K562 (cell line): ENCODE data around the gene SMCO3. TPM values are rescaled to one million over a fixed set of nuclear protein-coding genes. Genes with fewer than 3 reads are reported as not detected.

Source experiments
- ATAC-seq: fragments of 200-7000 bp; cut with Tn5 transposase; 3 replicates; pipeline ENCODE4 v1.9.1; 2020; ENCODE audit warnings: moderate library complexity
- BruUV-seq: library from RNA; stranded (reverse); fragments of 400-500 nt; replicated peaks from 2 replicates; lab custom pipeline; 2021; lab: Mats Ljungman, UMichigan
- CTCF ChIA-PET: fragments of 300-600 bp; formaldehyde crosslinking; extraction: SDS; loops from one replicate; lab custom pipeline; 2021; ENCODE audit warnings: low intra/inter-chr PET ratio; lab: Yijun Ruan, JAX
- POLR2A ChIA-PET: fragments of 300-600, 350-650 bp; sonication (Branson Sonifier 250); formaldehyde crosslinking; extraction: SDS; loops from one replicate; lab custom pipeline; 2021; ENCODE audit warnings: antibody characterized with exemption, inconsistent platforms; lab: Yijun Ruan, JAX
- DNase-seq, 4 experiments: peaks; one replicate each; pipeline versions ENCODE4 v3.0.0 to v3.0.0-alpha.2; 2011 to 2018; ENCODE audit warnings: low spot score in 3 of 4, mixed read lengths in 3 of 4; ENCODE audit errors: extremely low read depth in 1 of 4
- FAIRE-seq: peaks from 2 replicates; lab custom pipeline; 2011; peaks lifted over from hg19 to GRCh38; lab: Jason Lieb, UNC
- H2AFZ ChIP-seq: 2 replicates; pipeline ENCODE4 v1.6.0; 2011; ENCODE audit warnings: low read depth, low read length, control low read depth, inconsistent platforms
- H3K27ac ChIP-seq: fragments of 200-600 bp; 3 replicates; pipeline ENCODE4 v1.8.0; 2011; ENCODE audit warnings: low read depth, mild to moderate bottlenecking, control low read depth, inconsistent platforms, low read length, moderate library complexity, mixed read lengths; ENCODE audit errors: extremely low read depth
- H3K27me3 ChIP-seq, 2 experiments: fragments of 300-600 bp in 1 of 2; 2 replicates in 1 of 2; 3 replicates in 1 of 2; pipeline versions ENCODE4 v1.6.0 to v1.8.0; 2011; ENCODE audit warnings: inconsistent platforms in 2 of 2, low read length in 2 of 2, mild to moderate bottlenecking in 1 of 2, mixed read lengths in 1 of 2, moderate library complexity in 1 of 2; ENCODE audit not compliant: control insufficient read depth in 2 of 2, insufficient read depth in 2 of 2
- H3K36me3 ChIP-seq: fragments of 300-600 bp; 3 replicates; pipeline ENCODE4 v1.8.0; 2011; ENCODE audit warnings: mild to moderate bottlenecking, low read length, inconsistent platforms; ENCODE audit not compliant: control insufficient read depth, insufficient read depth
- H3K4me1 ChIP-seq, 2 experiments: fragments of 200-600 bp in 1 of 2; replicated peaks in 1 of 2; 2 replicates in 1 of 2; 3 replicates in 1 of 2; pipeline versions ENCODE4 v1.5.1 to v1.8.0; 2011; ENCODE audit warnings: inconsistent platforms in 2 of 2, low read length in 2 of 2, mild to moderate bottlenecking in 1 of 2, mixed read lengths in 1 of 2, moderate library complexity in 1 of 2; ENCODE audit not compliant: control insufficient read depth in 2 of 2, insufficient read depth in 2 of 2
- H3K4me2 ChIP-seq: 2 replicates; pipeline ENCODE4 v1.6.1; 2011; ENCODE audit warnings: low read length, control low read depth, inconsistent platforms, mixed read lengths; ENCODE audit not compliant: insufficient read depth
- H3K4me3 ChIP-seq: fragments of 200-600 bp; sonication (generic), shearing (Covaris generic); 2 replicates; pipeline ENCODE4 v1.5.1; 2016; ENCODE audit warnings: control low read depth, inconsistent platforms
- H3K79me2 ChIP-seq: fragments of 200-600 bp; 3 replicates; pipeline ENCODE4 v1.8.0; 2011; ENCODE audit warnings: low read length, inconsistent platforms; ENCODE audit not compliant: control insufficient read depth, insufficient read depth
- H3K9ac ChIP-seq, 2 experiments: 2 replicates each; pipeline versions ENCODE4 v1.6.0 to v1.6.1; 2011; ENCODE audit warnings: low read depth in 2 of 2, low read length in 2 of 2, control low read depth in 1 of 2, inconsistent platforms in 1 of 2, mild to moderate bottlenecking in 1 of 2, mixed read lengths in 1 of 2; ENCODE audit not compliant: insufficient read depth in 1 of 2
- H3K9me1 ChIP-seq: one replicate; pipeline ENCODE4 v1.6.0; 2011; ENCODE audit warnings: inconsistent platforms, mild to moderate bottlenecking, low read length, moderate library complexity; ENCODE audit not compliant: control insufficient read depth, insufficient read depth
- H3K9me3 ChIP-seq: replicated peaks from 2 replicates; pipeline ENCODE4 v1.5.1; 2011; ENCODE audit warnings: low read depth, low read length, inconsistent platforms; ENCODE audit not compliant: control insufficient read depth, insufficient read depth
- H4K20me1 ChIP-seq: replicated peaks from 2 replicates; pipeline ENCODE4 v1.6.1; 2011; ENCODE audit warnings: low read length, inconsistent platforms, mixed read lengths; ENCODE audit not compliant: control insufficient read depth, insufficient read depth
- EWSR1 ChIP-seq: fragments of 450-650 bp; IDR thresholded peaks from 2 replicates; pipeline ENCODE4 v1.6.1; 2018; ENCODE audit warnings: borderline replicate concordance, mild to moderate bottlenecking, low read depth, moderate library complexity; ENCODE audit not compliant: partially characterized antibody
- KAT7 ChIP-seq: sonication (generic); formaldehyde crosslinking; IDR thresholded peaks from 2 replicates; pipeline ENCODE4 v1.8.0; 2022; ENCODE audit warnings: missing genetic modification reagents, mild to moderate bottlenecking, borderline replicate concordance
- MAFG ChIP-seq: fragments of 450-650 bp; conservative IDR thresholded peaks from 2 replicates; pipeline ENCODE4 v1.6.1; 2016; ENCODE audit warnings: missing genetic modification characterization, missing compliant biosample characterization
- STAT5B ChIP-seq: fragments of 250-450 bp; sonication (Bioruptor Pico); IDR thresholded peaks from 2 replicates; pipeline ENCODE4 v1.8.0; 2021; ENCODE audit warnings: mild to moderate bottlenecking, inconsistent platforms
- ZNF12 ChIP-seq: sonication (generic); formaldehyde crosslinking; IDR thresholded peaks from 2 replicates; pipeline ENCODE4 v1.4.0; 2020; ENCODE audit warnings: mild to moderate bottlenecking, missing genetic modification reagents
- ZNF696 ChIP-seq: fragments of 250-450 bp; sonication (Bioruptor Pico); conservative IDR thresholded peaks from 2 replicates; pipeline ENCODE4 v1.4.0; 2020; ENCODE audit warnings: mild to moderate bottlenecking, moderate library complexity
- WGBS: fragments of 100-300 bp; shearing (Covaris generic); methylation state at CpG from one replicate; pipeline ENCODE4 v1.1.6; 2016; ENCODE audit warnings: low coverage, mixed read lengths; ENCODE audit not compliant: insufficient coverage; ENCODE audit errors: missing lambda C conversion rate; 5-methylcytosine and 5-hydroxymethylcytosine counted together
- in situ Hi-C: fragments of 300-500 bp; cut with MboI; formaldehyde crosslinking; loops from 4 replicates; pipeline ENCODE4 v1.15.0; 2018; ENCODE audit warnings: inconsistent platforms, mixed read lengths
- intact Hi-C: fragments of 100-400 bp; cut with micrococcal nuclease; formaldehyde crosslinking; loops from 2 replicates; pipeline ENCODE4 v1.14.2; 2022
- polyA plus RNA-seq, 8 experiments: library from polyadenylated mRNA; depleted of rRNA in 4 of 8; stranded (reverse) in 5 of 8; unstranded in 3 of 8; fragments of >200 nt; fragmentation: Nextera tagmentation in 2 of 8; fragmentation: Illumina TruSeq in 1 of 8; extraction: Ambion mirVana in 2 of 8; extraction: Trizol in 1 of 8; gene quantifications; 2 replicates each; pipeline versions ENCODE4 v1.2.1 to v1.2.3, GENCODE V29; 2011 to 2014; ENCODE audit warnings: inconsistent platforms in 1 of 8, missing spikeins in 1 of 8
- total RNA-seq, 7 experiments: library from RNA; depleted of rRNA in 6 of 7; stranded (reverse); fragments of >200 nt in 6 of 7; fragmentation: Illumina TruSeq in 2 of 7; extraction: Trizol in 2 of 7; gene quantifications; 2 replicates each; pipeline versions ENCODE4 v1.2.1 to v1.2.3, GENCODE V29; 2011 to 2021; ENCODE audit warnings: low replicate concordance in 1 of 7
- TF ChIP-seq, protein P1 (sequence below): fragments of 450-650 bp; IDR thresholded peaks from 2 replicates; pipeline ENCODE4 v1.6.1; 2016; ENCODE audit warnings: missing biosample characterization, missing genetic modification characterization
- TF ChIP-seq, protein P2 (sequence below), 2 experiments: fragments of 150-350 bp in 1 of 2; IDR thresholded peaks; 2 replicates each; pipeline ENCODE4 v1.6.1; 2012 to 2016; ENCODE audit warnings: low read depth in 2 of 2, low read length in 2 of 2, mild to moderate bottlenecking in 1 of 2, moderate library complexity in 1 of 2

SMCO3 gene
- total and polyA plus RNA-seq, 9 of the 15 experiments (the other 6 are each of a cell fraction or from before 2014, with no cell fraction given), result 0.10 to 0.14 TPM; not detected in 7

DNA sequence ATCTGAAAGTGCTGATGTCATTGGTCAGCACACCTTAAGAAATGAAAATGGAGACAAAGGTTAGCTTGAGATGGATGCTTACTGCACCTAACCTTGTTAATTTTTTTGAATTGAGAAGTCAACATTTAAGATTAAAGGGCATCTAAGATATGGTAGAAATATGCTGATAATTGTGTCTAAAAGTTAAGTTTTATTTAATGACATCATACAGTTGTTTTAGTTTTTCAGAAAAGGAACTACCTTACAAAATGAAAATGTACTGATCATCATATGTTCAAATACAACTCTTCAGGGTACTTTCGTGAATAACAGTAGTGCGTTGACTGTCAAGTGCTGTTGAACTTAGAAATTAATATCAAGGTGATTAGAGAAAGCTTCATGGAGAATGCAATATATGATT is 2.5 kb downstream of the SMCO3 start:
- in situ Hi-C loops (loop anchor here (25.0 kb wide), 1 partner anchor 1076 kb away; the partner anchor contains the start of gene STRAP), intact Hi-C loops (loop anchor here (10.0 kb wide), 1 partner anchor 183 kb away; no protein-coding TSS in a partner anchor)
- FAIRE-seq (no peak), DNase-seq (no peak), ATAC-seq (no peak)
- BruUV-seq, result no TSS peak
- Histone ChIP-seq H3K9ac (no peak overlapping the region), H3K4me3 (no peak overlapping the region), H3K9me1 (no peaks in the 10 kb centered on the region), H3K4me2 (no peak overlapping the region), H3K79me2 (no peaks in the 10 kb centered on the region), H3K27ac (no peak overlapping the region), H3K4me1 (no peaks in the 10 kb centered on the region), H4K20me1 (no peaks in the 10 kb centered on the region), H3K36me3 (no peaks in the 10 kb centered on the region), H3K27me3 (no peaks in the 10 kb centered on the region), H2AFZ (no peak overlapping the region), H3K9me3 (no peaks in the 10 kb centered on the region)
- TF ChIP-seq ZNF12 (CRISPR knock-in tag), result no peak
- TF ChIP-seq, protein P1, sequence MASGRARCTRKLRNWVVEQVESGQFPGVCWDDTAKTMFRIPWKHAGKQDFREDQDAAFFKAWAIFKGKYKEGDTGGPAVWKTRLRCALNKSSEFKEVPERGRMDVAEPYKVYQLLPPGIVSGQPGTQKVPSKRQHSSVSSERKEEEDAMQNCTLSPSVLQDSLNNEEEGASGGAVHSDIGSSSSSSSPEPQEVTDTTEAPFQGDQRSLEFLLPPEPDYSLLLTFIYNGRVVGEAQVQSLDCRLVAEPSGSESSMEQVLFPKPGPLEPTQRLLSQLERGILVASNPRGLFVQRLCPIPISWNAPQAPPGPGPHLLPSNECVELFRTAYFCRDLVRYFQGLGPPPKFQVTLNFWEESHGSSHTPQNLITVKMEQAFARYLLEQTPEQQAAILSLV (tag), result no peak
- no peak for TF ChIP-seq STAT5B (CRISPR knock-in tag)
- TF ChIP-seq KAT7 (CRISPR knock-in tag), result no peak
- TF ChIP-seq EWSR1, result no peak
- TF ChIP-seq ZNF696 (CRISPR knock-in tag), result no peak
- TF ChIP-seq, protein P2, sequence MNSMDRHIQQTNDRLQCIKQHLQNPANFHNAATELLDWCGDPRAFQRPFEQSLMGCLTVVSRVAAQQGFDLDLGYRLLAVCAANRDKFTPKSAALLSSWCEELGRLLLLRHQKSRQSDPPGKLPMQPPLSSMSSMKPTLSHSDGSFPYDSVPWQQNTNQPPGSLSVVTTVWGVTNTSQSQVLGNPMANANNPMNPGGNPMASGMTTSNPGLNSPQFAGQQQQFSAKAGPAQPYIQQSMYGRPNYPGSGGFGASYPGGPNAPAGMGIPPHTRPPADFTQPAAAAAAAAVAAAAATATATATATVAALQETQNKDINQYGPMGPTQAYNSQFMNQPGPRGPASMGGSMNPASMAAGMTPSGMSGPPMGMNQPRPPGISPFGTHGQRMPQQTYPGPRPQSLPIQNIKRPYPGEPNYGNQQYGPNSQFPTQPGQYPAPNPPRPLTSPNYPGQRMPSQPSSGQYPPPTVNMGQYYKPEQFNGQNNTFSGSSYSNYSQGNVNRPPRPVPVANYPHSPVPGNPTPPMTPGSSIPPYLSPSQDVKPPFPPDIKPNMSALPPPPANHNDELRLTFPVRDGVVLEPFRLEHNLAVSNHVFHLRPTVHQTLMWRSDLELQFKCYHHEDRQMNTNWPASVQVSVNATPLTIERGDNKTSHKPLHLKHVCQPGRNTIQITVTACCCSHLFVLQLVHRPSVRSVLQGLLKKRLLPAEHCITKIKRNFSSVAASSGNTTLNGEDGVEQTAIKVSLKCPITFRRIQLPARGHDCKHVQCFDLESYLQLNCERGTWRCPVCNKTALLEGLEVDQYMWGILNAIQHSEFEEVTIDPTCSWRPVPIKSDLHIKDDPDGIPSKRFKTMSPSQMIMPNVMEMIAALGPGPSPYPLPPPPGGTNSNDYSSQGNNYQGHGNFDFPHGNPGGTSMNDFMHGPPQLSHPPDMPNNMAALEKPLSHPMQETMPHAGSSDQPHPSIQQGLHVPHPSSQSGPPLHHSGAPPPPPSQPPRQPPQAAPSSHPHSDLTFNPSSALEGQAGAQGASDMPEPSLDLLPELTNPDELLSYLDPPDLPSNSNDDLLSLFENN (IDR thresholded peaks at IDR 0.05; ENCODE audit: low read depth in 2 of 2, low read length in 2 of 2), result no peak
- no peak for TF ChIP-seq MAFG
- POLR2A ChIA-PET, result no interaction called here
- 41% methylated on average over 2 of the region's 2 CpGs for WGBS
- CTCF ChIA-PET, result interaction anchor here (2.4 kb wide), 1 partner anchor 184 kb away, joined by 12 read pairs; no protein-coding TSS in a partner anchor
